Kidney (tissue), 14 donors: ENCODE measurements around the gene FBXL16. TPM values are rescaled to one million over a fixed set of nuclear protein-coding genes. Genes with fewer than 3 reads are reported as not detected.

ENCODE experiments used
- DNase-seq, 5 donors: peaks; one replicate each; pipeline ENCODE4 v3.0.0-alpha.2; 2013 to 2020
- FAIRE-seq: peaks from 2 replicates; lab custom pipeline; 2012; peaks lifted over from hg19 to GRCh38; lab: Jason Lieb, UNC
- H3K27ac ChIP-seq, 2 donors: one replicate each; pipeline ENCODE4 v1.7.0; 2013; ENCODE audit warnings: low read depth in 2 of 2, low read length in 2 of 2, inconsistent platforms in 1 of 2
- H3K27me3 ChIP-seq: one replicate; pipeline ENCODE4 v1.7.1; 2013; ENCODE audit warnings: low read length, inconsistent platforms; ENCODE audit not compliant: control insufficient read depth, insufficient read depth
- H3K36me3 ChIP-seq, 3 donors: one replicate each; pipeline versions ENCODE4 v1.7.0 to v1.7.1; 2013; ENCODE audit warnings: low read length in 3 of 3, control low read depth in 1 of 3, inconsistent platforms in 1 of 3; ENCODE audit not compliant: insufficient read depth in 3 of 3, control insufficient read depth in 2 of 3
- H3K4me1 ChIP-seq, 3 donors: one replicate each; pipeline versions ENCODE4 v1.7.0 to v1.7.1; 2013; ENCODE audit warnings: low read length in 3 of 3, inconsistent platforms in 1 of 3, low read depth in 1 of 3; ENCODE audit not compliant: control insufficient read depth in 2 of 3, insufficient read depth in 2 of 3
- H3K4me3 ChIP-seq, 3 donors: one replicate each; pipeline versions ENCODE4 v1.7.0 to v1.8.1; 2013; ENCODE audit warnings: low read length in 3 of 3, control low read depth in 1 of 3, inconsistent platforms in 1 of 3
- H3K9ac ChIP-seq, 3 donors: one replicate each; pipeline versions ENCODE4 v1.7.0 to v1.7.1; 2013; ENCODE audit warnings: low read length in 3 of 3, control low read depth in 1 of 3, inconsistent platforms in 1 of 3
- H3K9me3 ChIP-seq, 3 donors: one replicate each; pipeline versions ENCODE4 v1.7.0 to v1.7.1; 2013; ENCODE audit warnings: low read length in 3 of 3, control low read depth in 1 of 3, inconsistent platforms in 1 of 3; ENCODE audit not compliant: control insufficient read depth in 2 of 3, insufficient read depth in 1 of 3
- CTCF ChIP-seq: IDR thresholded peaks from 3 replicates; pipeline ENCODE4 v1.5.1; 2012; ENCODE audit warnings: mild to moderate bottlenecking, moderate library complexity, borderline replicate concordance; ENCODE audit not compliant: insufficient read depth; ENCODE audit errors: extremely low read depth
- intact Hi-C: fragments of 100-400 bp; cut with DNase I; formaldehyde crosslinking; loops from one replicate; pipeline ENCODE4 v1.11.1; 2022
- polyA plus RNA-seq: library from polyadenylated mRNA; stranded (reverse); fragments of 350-450 nt; fragmentation: Illumina TruSeq; extraction: RNeasy Lipid Tissue Mini Kit (QIAGEN cat#74804); gene quantifications from one replicate; pipeline ENCODE4 v1.2.3, GENCODE V29; 2014; ENCODE audit warnings: low read depth, low replicate concordance; ENCODE audit not compliant: insufficient read depth
- total RNA-seq: library from RNA; stranded (reverse); fragmentation: NEBNext Ultra II Directional; extraction: Animal tissue kit (Norgen Biotek cat#: 25700); gene quantifications from one replicate; pipeline ENCODE4 v1.2.1, GENCODE V29; 2021
- donor health status: control.
- donor health status: control.
- donor health status: control.
- donor health status: control.
- donor health status: control.
- donor health status: DM: yes; HTN: yes; CAD: no.
- donor health status: Normal renal cell carcinoma (clear cell type).

Gene FBXL16
- total and polyA plus RNA-seq, 2 donors from 2014 or later, result 12.0 to 44.9 TPM

- TF ChIP-seq CTCF, result no peak
- FAIRE-seq, result no peak
Observed at GRCh38 chr16:660132-660458, 45.5 kb downstream of the FBXL16 start.

GRCh38 chr16:659618-660017 lies 46.0 kb downstream of the FBXL16 start:
- H3K27ac ChIP-seq, result no peak overlapping the region
- H3K9ac ChIP-seq, result no peak overlapping the region
- H3K27me3 ChIP-seq, result no peaks in the 10 kb centered on the region
- no peak overlapping the region for H3K4me3 ChIP-seq
- FAIRE-seq, result no peak
- intact Hi-C loops, result no loop called here
- peaks cover 0 to 10% (median 0%) of the 10 kb centered on the region in 3 donors for H3K4me1 ChIP-seq
- no peaks in the 10 kb centered on the region for H3K36me3 ChIP-seq
- TF ChIP-seq CTCF, result no peak
- H3K9me3 ChIP-seq, result no peaks in the 10 kb centered on the region
- DNase-seq, result no peak

More at GRCh38 chr16:660132-660458, 45.5 kb downstream of the FBXL16 start:
- Histone ChIP-seq H3K27me3 (no peaks in the 10 kb centered on the region), H3K4me1 (peaks cover 0 to 10% (median 0%) of the 10 kb centered on the region in 3 donors), H3K9ac (no peak overlapping the region), H3K27ac (no peak overlapping the region), H3K36me3 (no peaks in the 10 kb centered on the region), H3K9me3 (no peaks in the 10 kb centered on the region), H3K4me3 (no peak overlapping the region)
- intact Hi-C loops, result no loop called here
- DNase-seq, result no peak

GRCh38 chr16:658679-659571 lies 46.7 kb downstream of the FBXL16 start:
- H3K27me3 ChIP-seq, result no peaks in the 10 kb centered on the region
- H3K9me3 ChIP-seq, result no peaks in the 10 kb centered on the region
- no peaks in the 10 kb centered on the region for H3K36me3 ChIP-seq
- H3K4me3 ChIP-seq, result no peak overlapping the region
- no peak overlapping the region for H3K9ac ChIP-seq
- intact Hi-C loops, result no loop called here
- FAIRE-seq, result no peak
- H3K27ac ChIP-seq, result no peak overlapping the region
- no peak for DNase-seq
- peaks cover 0 to 10% (median 0%) of the 10 kb centered on the region in 3 donors for H3K4me1 ChIP-seq
- TF ChIP-seq CTCF, result no peak
